IMR-90 (cell line): ENCODE results near the gene BANP. TPM values are rescaled to one million over a fixed set of nuclear protein-coding genes. Genes with fewer than 3 reads are reported as not detected.

Source experiments
- ATAC-seq: fragments of 200-7000 bp; cut with Tn5 transposase; 2 replicates; pipeline ENCODE4 v1.9.1; 2020; ENCODE audit warnings: low read depth, mild to moderate bottlenecking, moderate library complexity
- BruUV-seq: library from RNA; stranded (reverse); fragments of 400-500 nt; replicated peaks from 2 replicates; lab custom pipeline; 2021; lab: Mats Ljungman, UMichigan
- CTCF ChIA-PET: fragments of 300-600 bp; formaldehyde crosslinking; extraction: SDS; loops from one replicate; lab custom pipeline; 2021; ENCODE audit warnings: antibody characterized with exemption; lab: Yijun Ruan, JAX
- POLR2A ChIA-PET: fragments of 300-600 bp; sonication (Branson Sonifier 250); formaldehyde crosslinking; loops from one replicate; lab custom pipeline; 2022; ENCODE audit warnings: antibody characterized with exemption; ENCODE audit not compliant: unreplicated experiment; lab: Charles Lee
- DNase-seq: peaks from one replicate; pipeline ENCODE4 v3.0.0; 2013
- H2AFZ ChIP-seq: replicated peaks from 2 replicates; pipeline ENCODE3; 2013; ENCODE audit warnings: low read length, mild to moderate bottlenecking; ENCODE audit not compliant: poor library complexity
- H2AK5ac ChIP-seq: 2 replicates; pipeline ENCODE4 v1.6.1; 2013; ENCODE audit warnings: low read depth, low read length, inconsistent platforms
- H2AK9ac ChIP-seq: replicated peaks from 2 replicates; pipeline ENCODE3; 2013; ENCODE audit warnings: mild to moderate bottlenecking, low read depth, low read length, moderate library complexity; ENCODE audit not compliant: poor library complexity
- H2BK120ac ChIP-seq: 2 replicates; pipeline ENCODE4 v1.6.1; 2013; ENCODE audit warnings: low read depth, low read length, inconsistent platforms
- H2BK15ac ChIP-seq: 3 replicates; pipeline ENCODE4 v1.6.1; 2013; ENCODE audit warnings: low read depth, low read length, inconsistent platforms
- H2BK20ac ChIP-seq: 2 replicates; pipeline ENCODE4 v1.6.1; 2013; ENCODE audit warnings: low read depth, mild to moderate bottlenecking, inconsistent platforms, low read length, moderate library complexity
- H2BK5ac ChIP-seq: 2 replicates; pipeline ENCODE4 v1.6.1; 2013; ENCODE audit warnings: mild to moderate bottlenecking, low read depth, low read length, inconsistent platforms; ENCODE audit not compliant: poor library complexity, severe bottlenecking
- H3K14ac ChIP-seq: replicated peaks from 2 replicates; pipeline ENCODE4 v1.6.1; 2013; ENCODE audit warnings: low read depth, low read length, inconsistent platforms
- H3K18ac ChIP-seq: 2 replicates; pipeline ENCODE4 v1.6.1; 2013; ENCODE audit warnings: low read depth, low read length, control low read depth
- H3K23ac ChIP-seq: 2 replicates; pipeline ENCODE4 v1.6.1; 2013; ENCODE audit warnings: low read depth, low read length, inconsistent platforms
- H3K27ac ChIP-seq: 2 replicates; pipeline ENCODE4 v1.5.1; 2013; ENCODE audit warnings: mild to moderate bottlenecking, control low read depth, low read length; ENCODE audit not compliant: insufficient read depth
- H3K27me3 ChIP-seq: 2 replicates; pipeline ENCODE4 v1.6.1; 2013; ENCODE audit warnings: low read length; ENCODE audit not compliant: control insufficient read depth, insufficient read depth
- H3K36me3 ChIP-seq: 2 replicates; pipeline ENCODE4 v1.6.1; 2013; ENCODE audit warnings: low read length, mixed read lengths; ENCODE audit not compliant: control insufficient read depth, insufficient read depth
- H3K4ac ChIP-seq: 2 replicates; pipeline ENCODE4 v1.6.1; 2013; ENCODE audit warnings: low read depth, low read length, inconsistent platforms
- H3K4me1 ChIP-seq: 2 replicates; pipeline ENCODE4 v1.6.1; 2013; ENCODE audit warnings: low read length, mixed read lengths; ENCODE audit not compliant: control insufficient read depth, insufficient read depth
- H3K4me2 ChIP-seq: 2 replicates; pipeline ENCODE4 v1.6.1; 2013; ENCODE audit warnings: low read depth, mild to moderate bottlenecking, control low read depth, low read length, moderate library complexity
- H3K4me3 ChIP-seq: 2 replicates; pipeline ENCODE4 v1.5.1; 2013; ENCODE audit warnings: low read depth, mild to moderate bottlenecking, control low read depth, low read length, moderate library complexity; ENCODE audit not compliant: insufficient read depth
- H3K56ac ChIP-seq: 2 replicates; pipeline ENCODE4 v1.6.1; 2013; ENCODE audit warnings: low read length, inconsistent platforms; ENCODE audit not compliant: insufficient read depth; ENCODE audit errors: extremely low read depth
- H3K79me1 ChIP-seq, 2 experiments: 2 replicates each; pipeline ENCODE4 v1.6.1; 2013; ENCODE audit warnings: low read length in 2 of 2, inconsistent platforms in 1 of 2, low read depth in 1 of 2
- H3K9ac ChIP-seq: 2 replicates; pipeline ENCODE4 v1.6.1; 2013; ENCODE audit warnings: low read depth, low read length, control low read depth
- H3K9me1 ChIP-seq: 2 replicates; pipeline ENCODE4 v1.6.1; 2013; ENCODE audit warnings: low read length, inconsistent platforms; ENCODE audit not compliant: insufficient read depth
- H3K9me3 ChIP-seq: 2 replicates; pipeline ENCODE4 v1.6.1; 2013; ENCODE audit warnings: low read length; ENCODE audit not compliant: control insufficient read depth, insufficient read depth
- H4K20me1 ChIP-seq: 2 replicates; pipeline ENCODE4 v1.6.1; 2013; ENCODE audit warnings: low read length, inconsistent platforms; ENCODE audit not compliant: insufficient read depth
- H4K5ac ChIP-seq: 2 replicates; pipeline ENCODE4 v1.6.1; 2013; ENCODE audit warnings: mild to moderate bottlenecking, low read depth, low read length, control low read depth
- H4K8ac ChIP-seq, 2 experiments: 2 replicates each; pipeline ENCODE4 v1.6.1; 2013; ENCODE audit warnings: low read depth in 2 of 2, low read length in 2 of 2, control low read depth in 1 of 2, inconsistent platforms in 1 of 2
- H4K91ac ChIP-seq: 2 replicates; pipeline ENCODE4 v1.6.1; 2013; ENCODE audit warnings: low read depth, low read length, inconsistent platforms; ENCODE audit not compliant: insufficient read depth
- CEBPB ChIP-seq: IDR thresholded peaks from 2 replicates; pipeline ENCODE4 v1.6.1; 2012; ENCODE audit warnings: low read depth, low read length, improper control_type of control experiment
- POLR2A ChIP-seq: IDR thresholded peaks from 2 replicates; pipeline ENCODE4 v1.6.1; 2012; ENCODE audit warnings: mild to moderate bottlenecking, low read depth, low read length
- whole genome bisulfite sequencing, 2 experiments: methylation state at CpG; one replicate each; pipeline versions ENCODE4 v1.1.5 to v1.1.7; 2013; ENCODE audit warnings: missing lambda C conversion rate in 2 of 2; ENCODE audit not compliant: insufficient read length in 1 of 2; ENCODE audit errors: extremely low coverage in 2 of 2; 5-methylcytosine and 5-hydroxymethylcytosine counted together
- dilution Hi-C: fragments of 300-500 bp; cut with HindIII; formaldehyde crosslinking; loops from one replicate; pipeline ENCODE4 v1.14.3; 2018; ENCODE audit warnings: low sequenced_read_pairs; ENCODE audit not compliant: unreplicated experiment
- in situ Hi-C: fragments of 300-500 bp; cut with MboI; formaldehyde crosslinking; loops from 3 replicates; pipeline ENCODE4 v1.14.3; 2019; ENCODE audit warnings: low sequenced_read_pairs, inconsistent platforms, mixed read lengths
- intact Hi-C: fragments of 100-400 bp; cut with micrococcal nuclease; formaldehyde crosslinking; loops from 2 replicates; pipeline ENCODE4 v1.10.0; 2022
- polyA plus RNA-seq, 3 experiments: library from polyadenylated mRNA; depleted of rRNA; stranded (reverse); fragments of >200 nt; gene quantifications; 2 replicates each; pipeline ENCODE4 v1.2.3, GENCODE V29; 2012; ENCODE audit warnings: low replicate concordance in 1 of 3
- total RNA-seq: library from RNA; depleted of rRNA; stranded (reverse); fragments of >200 nt; gene quantifications from 2 replicates; pipeline ENCODE4 v1.2.3, GENCODE V29; 2012

Gene BANP
- total and polyA plus RNA-seq, 2 of the 4 experiments (the other 2 are of a cell fraction): 17.4 to 17.9 TPM

GRCh38 chr16:87970186-87970585 is 19.0 kb downstream of the BANP start:
- ChIA-PET CTCF (no interaction called here), POLR2A (no interaction called here)
- peak overlapping the region; percentile 63; the same call in 1 of the 2 replicates for H3K27ac ChIP-seq

More at GRCh38 chr16:87970186-87970585, 19.0 kb downstream of the BANP start:
- H3K4me1 ChIP-seq: peaks cover 24% of the 10 kb centered on the region
- no peak overlapping the region for H2AFZ ChIP-seq
- peak overlapping the region; percentile 57; the same call in 1 of the 2 replicates for H3K4ac ChIP-seq
- H3K79me1 ChIP-seq: peaks cover 38 to 77% of the 10 kb centered on the region in 2 experiments
- H4K20me1 ChIP-seq: peaks cover 11% of the 10 kb centered on the region; the same call in 1 of the 2 replicates
- no peak overlapping the region for H2BK120ac ChIP-seq
- H2AK9ac ChIP-seq: no peak overlapping the region
- DNase-seq (peak; percentile 69), ATAC-seq (peak; percentile 13)
- no peak overlapping the region for H3K23ac ChIP-seq
- no peak overlapping the region for H3K56ac ChIP-seq
- no peak overlapping the region for H3K14ac ChIP-seq
- no peak overlapping the region; the same call in 1 of the 2 replicates for H2BK20ac ChIP-seq
- 0 out of 3 replicates have a peak overlapping the region, but pooled peaks have one; percentile 40 for H2BK15ac ChIP-seq
- WGBS, 2 experiments: no CpG with 5 or more reads among the region's 3 CpGs
- intact Hi-C loops (no loop called here), in situ Hi-C loops (no loop called here), dilution Hi-C loops (no loop called here)
- no peak overlapping the region for H2AK5ac ChIP-seq
- peaks cover 3% of the 10 kb centered on the region; the same call in 1 of the 2 replicates for H3K36me3 ChIP-seq
- no peaks in the 10 kb centered on the region for H3K27me3 ChIP-seq
- H3K4me2 ChIP-seq: peak overlapping the region; percentile 53; the same call in 1 of the 2 replicates
- peak overlapping the region in 1 of 2 experiments; percentile 46; a peak in 1 of 4 replicates for H4K8ac ChIP-seq
- H4K5ac ChIP-seq: peak overlapping the region; percentile 66; the same call in 1 of the 2 replicates
- no peak overlapping the region for H3K9ac ChIP-seq
- H4K91ac ChIP-seq: no peak overlapping the region
- H3K18ac ChIP-seq: peak overlapping the region; percentile 69
- BruUV-seq: no TSS peak
- H3K4me3 ChIP-seq: no peak overlapping the region
- peaks cover 9% of the 10 kb centered on the region for H3K9me1 ChIP-seq
- peak overlapping the region; percentile 92 for H2BK5ac ChIP-seq
- TF ChIP-seq POLR2A: no peak
- TF ChIP-seq CEBPB: peak; percentile 83
- peaks cover 14% of the 10 kb centered on the region for H3K9me3 ChIP-seq
